Measurements from ENCODE around the gene FBXO31. TPM values are rescaled to one million over a fixed set of nuclear protein-coding genes. Genes with fewer than 3 reads are reported as not detected.

The FBXO31 gene
- total and polyA plus RNA-seq, 10 of the 15 experiments (the other 5 are each of a cell fraction or from before 2014, with no cell fraction given): 0.19 to 33.1 (median 10.3) TPM

DNA sequence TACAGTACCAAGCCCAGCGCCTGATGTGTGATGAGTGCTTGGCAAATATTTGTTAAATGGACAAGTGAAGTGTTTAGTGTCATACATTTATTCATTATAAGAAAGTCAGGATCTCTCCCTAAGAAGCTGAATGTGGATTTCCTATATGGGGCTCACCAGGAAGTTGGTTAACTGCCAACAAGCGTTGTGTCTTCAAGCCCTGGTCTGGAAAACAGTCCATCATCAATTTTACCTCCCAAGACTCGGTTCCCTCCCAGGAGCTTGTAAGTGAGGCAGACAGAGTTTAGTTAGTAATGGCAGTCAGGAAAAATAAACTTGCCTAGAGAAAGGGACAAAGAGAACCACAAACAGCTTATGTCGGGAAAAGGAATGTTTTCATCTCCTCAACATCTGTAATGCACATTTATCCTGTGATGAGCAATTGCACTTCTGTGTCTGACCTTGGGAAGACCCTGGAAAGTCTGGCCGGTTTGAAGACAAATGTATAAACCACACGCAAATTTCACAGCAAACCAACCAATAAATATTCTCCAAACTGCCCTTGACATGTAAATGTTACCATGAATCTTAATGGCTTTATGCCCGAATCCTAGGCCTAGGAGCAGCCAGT lies 94.7 kb downstream of the FBXO31 start (continued):
- TF ChIP-seq, protein P1, sequence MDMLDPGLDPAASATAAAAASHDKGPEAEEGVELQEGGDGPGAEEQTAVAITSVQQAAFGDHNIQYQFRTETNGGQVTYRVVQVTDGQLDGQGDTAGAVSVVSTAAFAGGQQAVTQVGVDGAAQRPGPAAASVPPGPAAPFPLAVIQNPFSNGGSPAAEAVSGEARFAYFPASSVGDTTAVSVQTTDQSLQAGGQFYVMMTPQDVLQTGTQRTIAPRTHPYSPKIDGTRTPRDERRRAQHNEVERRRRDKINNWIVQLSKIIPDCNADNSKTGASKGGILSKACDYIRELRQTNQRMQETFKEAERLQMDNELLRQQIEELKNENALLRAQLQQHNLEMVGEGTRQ (IDR thresholded peaks at IDR 0.05; ENCODE audit: borderline replicate concordance, low read depth, low read length): no peak
- TF ChIP-seq KAT2A (conservative IDR thresholded peaks at IDR 0.05; ENCODE audit: control insufficient read depth, low read depth, low read length) (no peak), TBL1XR1 (IDR thresholded peaks at IDR 0.05; ENCODE audit: low read depth, low read length) (no peak)

DNA sequence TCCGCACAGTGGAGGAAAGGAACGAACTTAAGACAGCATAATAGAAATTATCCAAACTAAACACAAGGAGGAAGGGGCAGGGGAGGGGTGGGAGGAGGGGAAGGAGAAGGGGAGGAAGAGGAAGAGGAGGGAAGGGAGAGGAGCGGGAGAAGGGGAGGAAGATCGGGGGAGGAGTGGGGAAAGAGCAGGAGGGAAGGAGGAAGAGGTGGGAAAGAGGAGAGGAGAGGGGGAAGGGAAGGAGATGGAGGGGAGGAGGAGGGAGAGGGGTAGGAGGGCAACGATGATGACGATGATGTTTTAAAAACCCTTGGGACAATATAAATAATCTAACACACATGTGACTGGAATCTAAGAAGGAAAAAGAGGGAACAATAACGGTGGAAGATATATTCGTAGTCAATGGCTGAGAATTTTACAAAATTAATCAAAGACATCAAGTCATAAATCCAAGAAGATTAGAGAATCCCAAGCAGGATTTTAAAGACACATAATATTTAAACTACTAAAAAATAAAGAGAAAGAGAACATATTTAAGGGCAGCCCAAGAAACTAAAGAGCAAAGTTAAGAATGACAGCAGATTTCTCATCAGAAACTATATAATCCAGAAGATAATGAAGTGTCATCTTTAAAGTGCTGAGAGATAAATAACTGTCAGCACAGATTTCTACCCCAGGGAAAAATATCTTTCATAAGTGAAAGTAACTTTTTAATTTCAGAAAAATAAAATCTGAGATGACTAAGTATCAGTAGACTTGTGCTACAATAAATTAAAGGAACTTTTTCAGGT lies 96.5 kb downstream of the FBXO31 start:
- Histone ChIP-seq H2AFZ (ENCODE audit: control insufficient read depth, low read depth, low read length) (no peak overlapping the region), H3K4me1 (ENCODE audit: control insufficient read depth, insufficient read depth, low read length) (no peaks in the 10 kb centered on the region), H3K9ac (ENCODE audit: control insufficient read depth, insufficient read depth, low read length) (no peak overlapping the region), H3K9me3 (replicated peaks; ENCODE audit: control insufficient read depth, insufficient read depth, low read length) (no peaks in the 10 kb centered on the region; the same call in 2 of the 3 replicates), H3K79me2 (ENCODE audit: control insufficient read depth, insufficient read depth, low read length) (no peaks in the 10 kb centered on the region), H3K4me2 (ENCODE audit: control insufficient read depth, insufficient read depth) (no peak overlapping the region), H3K36me3 (ENCODE audit: control insufficient read depth in 2 of 2, insufficient read depth in 2 of 2, low read length in 1 of 2) (no peaks in the 10 kb centered on the region), H3K4me3 (no peak overlapping the region), H4K20me1 (ENCODE audit: control insufficient read depth, insufficient read depth) (no peaks in the 10 kb centered on the region), H3K27ac (ENCODE audit: control insufficient read depth, insufficient read depth) (no peak overlapping the region), H3K27me3 (replicated peaks in 1 of 2; ENCODE audit: control insufficient read depth in 2 of 2, insufficient read depth in 2 of 2, low read length in 1 of 2) (no peaks in the 10 kb centered on the region)
- POLR2A ChIA-PET: no interaction called here
- in situ Hi-C loops (cut with MboI): no loop called here
- BruUV-seq (replicated peaks): no TSS peak
- RAD21 ChIA-PET (ENCODE audit: unreplicated experiment): no interaction called here
- no peak for TF ChIP-seq RBBP5 (conservative IDR thresholded peaks at IDR 0.05)
- TF ChIP-seq KAT2A (conservative IDR thresholded peaks at IDR 0.05; ENCODE audit: control insufficient read depth, low read depth, low read length): no peak
- no peak for TF ChIP-seq ESRRA (IDR thresholded peaks at IDR 0.05; ENCODE audit: low read length)
- no peak for TF ChIP-seq BHLHE40 (IDR thresholded peaks at IDR 0.05; ENCODE audit: borderline replicate concordance in 1 of 2, low read depth in 2 of 2, low read length in 1 of 2)
- TF ChIP-seq IKZF2 (IDR thresholded peaks at IDR 0.05): no peak
- TF ChIP-seq JUND (IDR thresholded peaks at IDR 0.05; ENCODE audit: low read depth, low read length): no peak
- no peak for TF ChIP-seq NR2C1 (IDR thresholded peaks at IDR 0.05)
- WGBS (ENCODE audit: insufficient coverage, insufficient replicate concordance, low lambda C conversion rate, missing lambda C conversion rate): 54% methylated on average over 6 of the region's 8 CpGs
- DNase-seq (ENCODE audit: low read depth, low spot score) (no peak), ATAC-seq (no peak), FAIRE-seq (no peak)
- intact Hi-C loops (cut with micrococcal nuclease; ENCODE audit: unreplicated experiment): no loop called here
- CTCF ChIA-PET: no interaction called here
- SMC1A ChIA-PET (ENCODE audit: uncharacterized antibody, unreplicated experiment): no interaction called here
